HG03442 (cell line): Measurements from ENCODE around the gene RPL6.

Experiments used
- ATAC-seq: cut with Tn5 transposase; IDR thresholded peaks from one replicate; pipeline ENCODE4 v1.9.1; 2021; ENCODE audit warnings: mild to moderate bottlenecking, moderate library complexity; ENCODE audit not compliant: unreplicated experiment

Gene RPL6

GRCh38 chr12:112381406-112381882, 28.0 kb downstream of the RPL6 start:
- ATAC-seq = peak; percentile 48

GRCh38 chr12:112380663-112381405, 28.6 kb downstream of the RPL6 start:
- no peak for ATAC-seq

GRCh38 chr12:112375105-112375504, 34.3 kb downstream of the RPL6 start:
- ATAC-seq = no peak

GRCh38 chr12:112374166-112374740, 35.2 kb downstream of the RPL6 start:
- no peak for ATAC-seq

GRCh38 chr12:112370868-112371510, 38.4 kb downstream of the RPL6 start:
- no peak for ATAC-seq

GRCh38 chr12:112370199-112370598, 39.2 kb downstream of the RPL6 start:
- ATAC-seq = no peak

GRCh38 chr12:112368856-112369255, 40.5 kb downstream of the RPL6 start:
- no peak for ATAC-seq

- ATAC-seq = no peak
Measured at GRCh38 chr12:112367965-112368364, 41.4 kb downstream of the RPL6 start.

- ATAC-seq = no peak
Measured at GRCh38 chr12:112362310-112362709, 47.1 kb downstream of the RPL6 start.

- no peak for ATAC-seq
Measured at GRCh38 chr12:112361271-112361670, 48.1 kb downstream of the RPL6 start.

GRCh38 chr12:112359290-112359689, 50.1 kb downstream of the RPL6 start:
- no peak for ATAC-seq

GRCh38 chr12:112357214-112357613, 52.2 kb downstream of the RPL6 start:
- no peak for ATAC-seq
